ENCODE data around the gene NLGN4Y.

- TF ChIP-seq CTCF (IDR thresholded peaks at IDR 0.05; ENCODE audit: poor library complexity): no peak
- TF ChIP-seq EZH2 (IDR thresholded peaks at IDR 0.05; ENCODE audit: borderline replicate concordance): no peak
- no peak for TF ChIP-seq EZH2phosphoT487 (IDR thresholded peaks at IDR 0.05; ENCODE audit: low read depth, severe bottlenecking, unreplicated experiment)
Observed at GRCh38 chrY:14536703-14537102, 12.4 kb downstream of the NLGN4Y start.

Data from hepatocyte (in vitro differentiated cells).